Esophagus squamous epithelium (tissue), 5 donors: ENCODE measurements around the gene CCDC69. TPM values are rescaled to one million over a fixed set of nuclear protein-coding genes. Genes with fewer than 3 reads are reported as not detected.

ENCODE experiments used
- DNase-seq: peaks from one replicate; lab custom pipeline; 2025; lab: John Stamatoyannopoulos, UW
- H3K27ac ChIP-seq, 4 donors: fragments of 200-600 bp; sonication (generic); one replicate each; pipeline ENCODE4 v1.5.1; 2016 to 2019; ENCODE audit warnings: mild to moderate bottlenecking in 1 of 4
- H3K27me3 ChIP-seq, 4 donors: fragments of 200-600 bp; sonication (generic); 1 replicate in 3 of 4; 2 replicates in 1 of 4; pipeline versions ENCODE4 v1.5.1 to v1.6.0; 2017 to 2021; ENCODE audit warnings: antibody characterized with exemption in 1 of 4
- H3K36me3 ChIP-seq, 3 donors: fragments of 200-600 bp; sonication (generic); one replicate each; pipeline ENCODE4 v1.5.1; 2016 to 2019
- H3K4me1 ChIP-seq, 3 donors: fragments of 200-600 bp; sonication (generic); one replicate each; pipeline ENCODE4 v1.5.1; 2017 to 2019
- H3K4me3 ChIP-seq, 4 donors: fragments of 200-600 bp; sonication (generic); 1 replicate in 3 of 4; 2 replicates in 1 of 4; pipeline ENCODE4 v1.5.1; 2016 to 2019; ENCODE audit warnings: mild to moderate bottlenecking in 2 of 4, moderate library complexity in 1 of 4
- H3K9me3 ChIP-seq, 3 donors: fragments of 200-600 bp; sonication (generic); one replicate each; pipeline ENCODE4 v1.5.1; 2016 to 2019
- POLR2A ChIP-seq, 4 donors: fragments of 450-650 bp; IDR thresholded peaks; one replicate each; pipeline ENCODE4 v1.6.1; 2017; ENCODE audit warnings: antibody characterized with exemption in 4 of 4, mild to moderate bottlenecking in 4 of 4, moderate library complexity in 3 of 4
- WGBS, 2 donors: methylation state at CpG; one replicate each; pipeline ENCODE4 v1.1.5; 2018; 5-methylcytosine and 5-hydroxymethylcytosine counted together
- intact Hi-C: fragments of 100-400 bp; cut with DNase I; formaldehyde crosslinking; loops from one replicate; pipeline ENCODE4 v1.15.0; 2022
- total RNA-seq, 4 donors: library from RNA; depleted of rRNA; stranded (reverse); fragments of >200 nt; gene quantifications; one replicate each; pipeline ENCODE4 v1.1.0, GENCODE V29; 2016
- TF ChIP-seq, protein P1 (sequence below), 6 experiments: fragments of 450-650 bp in 4 of 6; fragments of 200-600 bp in 2 of 6; sonication (generic) in 2 of 6; IDR thresholded peaks; one replicate each; pipeline ENCODE4 v1.5.1; 2016 to 2019; ENCODE audit warnings: antibody characterized with exemption in 6 of 6, mild to moderate bottlenecking in 4 of 6, moderate library complexity in 4 of 6
- donor health status: DM: yes; HTN: yes; CAD: no.

CCDC69 gene
- total RNA-seq, 4 donors from 2014 or later, result 10.9 to 87.0 (median 37.8) TPM

DNA sequence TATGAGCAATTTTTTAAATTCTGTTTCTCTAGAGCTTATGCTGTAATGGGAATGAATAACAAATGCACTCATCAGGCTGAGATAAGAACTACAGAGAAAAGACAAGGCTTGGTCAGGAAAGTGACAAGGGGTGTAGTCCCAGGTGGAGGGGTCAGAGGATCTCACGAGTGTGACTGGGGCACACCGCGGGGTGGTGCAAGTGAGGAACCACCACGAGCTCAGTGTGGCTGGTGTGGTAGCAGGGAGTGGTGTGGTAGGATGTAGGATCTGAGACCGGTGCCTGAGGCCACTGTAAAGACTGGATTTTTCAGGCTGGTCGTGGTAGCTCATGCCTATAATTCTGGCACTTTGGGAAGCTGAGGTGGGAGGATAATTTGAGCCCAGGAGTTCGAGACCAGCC, 75.3 kb downstream of the CCDC69 start:
- no peaks in the 10 kb centered on the region for H3K9me3 ChIP-seq
- no peak for TF ChIP-seq POLR2A (IDR thresholded peaks at IDR 0.05)
- TF ChIP-seq, protein P1, sequence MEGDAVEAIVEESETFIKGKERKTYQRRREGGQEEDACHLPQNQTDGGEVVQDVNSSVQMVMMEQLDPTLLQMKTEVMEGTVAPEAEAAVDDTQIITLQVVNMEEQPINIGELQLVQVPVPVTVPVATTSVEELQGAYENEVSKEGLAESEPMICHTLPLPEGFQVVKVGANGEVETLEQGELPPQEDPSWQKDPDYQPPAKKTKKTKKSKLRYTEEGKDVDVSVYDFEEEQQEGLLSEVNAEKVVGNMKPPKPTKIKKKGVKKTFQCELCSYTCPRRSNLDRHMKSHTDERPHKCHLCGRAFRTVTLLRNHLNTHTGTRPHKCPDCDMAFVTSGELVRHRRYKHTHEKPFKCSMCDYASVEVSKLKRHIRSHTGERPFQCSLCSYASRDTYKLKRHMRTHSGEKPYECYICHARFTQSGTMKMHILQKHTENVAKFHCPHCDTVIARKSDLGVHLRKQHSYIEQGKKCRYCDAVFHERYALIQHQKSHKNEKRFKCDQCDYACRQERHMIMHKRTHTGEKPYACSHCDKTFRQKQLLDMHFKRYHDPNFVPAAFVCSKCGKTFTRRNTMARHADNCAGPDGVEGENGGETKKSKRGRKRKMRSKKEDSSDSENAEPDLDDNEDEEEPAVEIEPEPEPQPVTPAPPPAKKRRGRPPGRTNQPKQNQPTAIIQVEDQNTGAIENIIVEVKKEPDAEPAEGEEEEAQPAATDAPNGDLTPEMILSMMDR (IDR thresholded peaks at IDR 0.05), result no peak
- peaks cover 20 to 91% (median 55%) of the 10 kb centered on the region in 3 donors for H3K4me1 ChIP-seq
- peaks cover 0 to 17% (median 0%) of the 10 kb centered on the region in 3 donors for H3K36me3 ChIP-seq
- H3K27me3 ChIP-seq, result no peaks in the 10 kb centered on the region
- 78 to 84% methylated on average over 7 of the region's 7 CpGs for WGBS, 2 donors
- intact Hi-C loops, result no loop called here
- H3K27ac ChIP-seq, result no peak overlapping the region
- no peak overlapping the region for H3K4me3 ChIP-seq
- no peak for DNase-seq

DNA sequence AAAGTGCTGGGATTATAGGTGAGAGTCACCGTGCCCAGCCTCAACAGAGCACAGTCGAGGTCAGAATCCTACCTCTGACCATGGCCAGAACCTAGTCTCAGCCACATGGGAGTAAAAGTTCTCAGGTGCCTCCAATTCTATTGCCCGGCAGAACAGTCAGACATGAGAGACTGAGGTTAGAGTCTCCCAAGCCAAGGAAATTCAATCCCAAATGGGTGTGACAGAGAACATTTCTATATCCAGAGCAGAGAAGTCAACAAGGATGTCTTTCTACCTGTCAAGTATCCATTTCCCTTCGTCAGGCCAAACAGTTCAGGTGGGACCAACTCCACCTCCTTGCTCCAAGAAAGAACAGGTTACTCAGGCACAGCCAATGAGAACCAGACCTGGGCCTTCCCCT, 76.9 kb downstream of the CCDC69 start:
- no peaks in the 10 kb centered on the region for H3K27me3 ChIP-seq
- no peaks in the 10 kb centered on the region for H3K9me3 ChIP-seq
- TF ChIP-seq, protein P1 (IDR thresholded peaks at IDR 0.05), result no peak
- TF ChIP-seq POLR2A (IDR thresholded peaks at IDR 0.05), result no peak
- H3K4me1 ChIP-seq, result peaks cover 21 to 91% (median 58%) of the 10 kb centered on the region in 3 donors
- no peak overlapping the region for H3K27ac ChIP-seq
- H3K4me3 ChIP-seq, result no peak overlapping the region
- 86% methylated on average over 1 of the region's 4 CpGs; no CpG with 5 or more reads in 1 of the 2 donors for WGBS, 2 donors
- no peak for DNase-seq
- H3K36me3 ChIP-seq, result peaks cover 0 to 17% (median 0%) of the 10 kb centered on the region in 3 donors
- intact Hi-C loops, result no loop called here

DNA sequence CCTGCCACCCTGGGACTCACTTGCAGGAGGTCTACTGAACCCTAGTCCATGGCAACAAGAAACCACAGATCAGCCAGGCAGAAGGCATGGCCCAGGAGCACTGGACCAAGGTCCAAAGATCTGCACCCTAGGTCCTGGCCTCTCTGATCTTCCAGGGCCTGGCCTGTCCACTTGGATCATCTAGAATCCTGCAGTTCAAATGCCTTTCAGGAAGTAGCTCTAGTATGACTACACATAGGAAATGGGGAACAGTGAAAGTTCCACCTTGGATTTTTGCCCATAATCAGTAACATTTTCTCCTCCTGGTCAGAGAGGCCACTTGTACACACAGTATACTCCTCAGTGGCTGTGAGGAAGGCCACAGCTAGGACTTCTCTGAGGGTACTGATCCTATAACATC, 77.8 kb downstream of the CCDC69 start:
- Histone ChIP-seq H3K4me3 (no peak overlapping the region), H3K4me1 (peaks cover 20 to 91% (median 58%) of the 10 kb centered on the region in 3 donors), H3K27ac (no peak overlapping the region), H3K36me3 (peaks cover 0 to 17% (median 0%) of the 10 kb centered on the region in 3 donors), H3K9me3 (no peaks in the 10 kb centered on the region), H3K27me3 (no peaks in the 10 kb centered on the region)
- intact Hi-C loops, result no loop called here
- no peak for DNase-seq
- TF ChIP-seq POLR2A (IDR thresholded peaks at IDR 0.05), result no peak
- TF ChIP-seq, protein P1 (IDR thresholded peaks at IDR 0.05), result no peak

DNA sequence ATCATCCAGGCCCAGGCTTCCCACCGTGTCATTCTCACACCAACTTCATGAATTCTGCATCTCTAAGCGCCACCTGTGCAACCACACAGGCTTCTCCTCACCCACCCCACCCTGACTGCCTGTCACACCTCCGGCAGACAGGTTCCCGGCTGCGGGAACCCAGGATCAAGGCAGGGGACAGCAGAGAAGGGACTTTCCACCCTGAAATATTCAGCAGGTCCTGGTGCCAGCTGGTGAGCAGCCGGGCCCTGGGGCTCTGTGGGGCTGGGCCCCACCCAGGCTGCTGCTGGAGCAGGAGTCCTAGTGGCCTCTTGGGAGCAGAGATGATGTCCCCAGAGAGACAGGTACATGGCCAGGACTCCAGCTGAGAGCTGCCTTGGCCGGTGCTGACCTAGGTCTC, 79.0 kb downstream of the CCDC69 start:
- DNase-seq, result no peak
- Histone ChIP-seq H3K36me3 (peaks cover 0 to 17% (median 0%) of the 10 kb centered on the region in 3 donors), H3K4me3 (no peak overlapping the region), H3K27me3 (no peaks in the 10 kb centered on the region), H3K4me1 (peaks cover 11 to 85% (median 50%) of the 10 kb centered on the region in 3 donors), H3K27ac (no peak overlapping the region), H3K9me3 (no peaks in the 10 kb centered on the region)
- TF ChIP-seq POLR2A (IDR thresholded peaks at IDR 0.05), result no peak
- TF ChIP-seq, protein P1 (IDR thresholded peaks at IDR 0.05), result no peak
- intact Hi-C loops, result no loop called here
- WGBS, 2 donors, result 40 to 60% methylated on average over 1 of the region's 7 CpGs

DNA sequence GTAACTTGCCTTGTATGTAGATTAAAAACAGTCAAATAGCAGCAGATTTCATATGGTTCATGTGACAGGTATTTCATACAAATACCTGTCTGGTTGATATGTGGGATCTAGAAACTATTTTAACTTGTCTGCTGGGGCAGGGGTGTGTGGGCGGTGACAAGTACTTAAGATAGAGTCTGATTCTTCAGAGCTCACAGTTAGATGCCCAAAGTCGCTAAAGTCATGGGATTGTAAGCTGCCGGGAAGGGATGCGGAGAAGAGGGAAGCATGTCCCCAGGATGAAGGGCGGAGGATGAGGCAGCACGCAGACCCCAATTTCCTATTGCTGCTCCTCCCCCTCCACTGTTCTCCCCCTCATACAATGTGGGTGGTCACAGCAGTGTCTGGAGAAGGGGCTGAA, 79.6 kb downstream of the CCDC69 start:
- peaks cover 11 to 79% (median 44%) of the 10 kb centered on the region in 3 donors for H3K4me1 ChIP-seq
- no peak overlapping the region for H3K27ac ChIP-seq
- no peak for DNase-seq
- no peaks in the 10 kb centered on the region for H3K27me3 ChIP-seq
- H3K4me3 ChIP-seq, result no peak overlapping the region
- H3K9me3 ChIP-seq, result no peaks in the 10 kb centered on the region
- WGBS, 2 donors, result 70 to 71% methylated on average over 6 of the region's 6 CpGs
- TF ChIP-seq, protein P1 (IDR thresholded peaks at IDR 0.05), result no peak
- TF ChIP-seq POLR2A (IDR thresholded peaks at IDR 0.05), result no peak
- intact Hi-C loops, result no loop called here
- H3K36me3 ChIP-seq, result peaks cover 0 to 22% (median 0%) of the 10 kb centered on the region in 3 donors
